Measurements from ENCODE around the gene DMAC2. TPM values are rescaled to one million over a fixed set of nuclear protein-coding genes. Genes with fewer than 3 reads are reported as not detected.

The DMAC2 gene
- total RNA-seq, 1 donor from 2014 or later, result 33.3 TPM

GRCh38 chr19:41415154-41415571, 24.5 kb downstream of the DMAC2 start:
- Mint-ChIP-seq H3K27ac (ENCODE audit: unreplicated experiment) (no peak overlapping the region), H3K36me3 (ENCODE audit: unreplicated experiment) (peaks cover 16% of the 10 kb centered on the region), H3K27me3 (ENCODE audit: unreplicated experiment) (no peaks in the 10 kb centered on the region), H3K9me3 (ENCODE audit: unreplicated experiment) (no peaks in the 10 kb centered on the region), H3K4me3 (ENCODE audit: unreplicated experiment) (no peak overlapping the region), H3K4me1 (ENCODE audit: unreplicated experiment) (no peaks in the 10 kb centered on the region)
- TF ChIP-seq, protein P1, sequence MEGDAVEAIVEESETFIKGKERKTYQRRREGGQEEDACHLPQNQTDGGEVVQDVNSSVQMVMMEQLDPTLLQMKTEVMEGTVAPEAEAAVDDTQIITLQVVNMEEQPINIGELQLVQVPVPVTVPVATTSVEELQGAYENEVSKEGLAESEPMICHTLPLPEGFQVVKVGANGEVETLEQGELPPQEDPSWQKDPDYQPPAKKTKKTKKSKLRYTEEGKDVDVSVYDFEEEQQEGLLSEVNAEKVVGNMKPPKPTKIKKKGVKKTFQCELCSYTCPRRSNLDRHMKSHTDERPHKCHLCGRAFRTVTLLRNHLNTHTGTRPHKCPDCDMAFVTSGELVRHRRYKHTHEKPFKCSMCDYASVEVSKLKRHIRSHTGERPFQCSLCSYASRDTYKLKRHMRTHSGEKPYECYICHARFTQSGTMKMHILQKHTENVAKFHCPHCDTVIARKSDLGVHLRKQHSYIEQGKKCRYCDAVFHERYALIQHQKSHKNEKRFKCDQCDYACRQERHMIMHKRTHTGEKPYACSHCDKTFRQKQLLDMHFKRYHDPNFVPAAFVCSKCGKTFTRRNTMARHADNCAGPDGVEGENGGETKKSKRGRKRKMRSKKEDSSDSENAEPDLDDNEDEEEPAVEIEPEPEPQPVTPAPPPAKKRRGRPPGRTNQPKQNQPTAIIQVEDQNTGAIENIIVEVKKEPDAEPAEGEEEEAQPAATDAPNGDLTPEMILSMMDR (IDR thresholded peaks at IDR 0.05), result no peak
- no peak for DNase-seq (ENCODE audit: extremely low spot score, unreplicated experiment)

GRCh38 chr19:41414461-41414860, 25.3 kb downstream of the DMAC2 start:
- Mint-ChIP-seq H3K4me1 (ENCODE audit: unreplicated experiment) (peaks cover under 1% of the 10 kb centered on the region), H3K9me3 (ENCODE audit: unreplicated experiment) (no peaks in the 10 kb centered on the region), H3K36me3 (ENCODE audit: unreplicated experiment) (peaks cover 16% of the 10 kb centered on the region), H3K27ac (ENCODE audit: unreplicated experiment) (no peak overlapping the region), H3K27me3 (ENCODE audit: unreplicated experiment) (no peaks in the 10 kb centered on the region), H3K4me3 (ENCODE audit: unreplicated experiment) (no peak overlapping the region)
- no peak for DNase-seq (ENCODE audit: extremely low spot score, unreplicated experiment)
- TF ChIP-seq, protein P1 (IDR thresholded peaks at IDR 0.05), result no peak

GRCh38 chr19:41413947-41414346, 25.8 kb downstream of the DMAC2 start:
- no peak overlapping the region for H3K27ac Mint-ChIP-seq (ENCODE audit: unreplicated experiment)

GRCh38 chr19:41412953-41413352, 26.8 kb downstream of the DMAC2 start:
- Mint-ChIP-seq H3K4me3 (ENCODE audit: unreplicated experiment) (no peak overlapping the region), H3K27ac (ENCODE audit: unreplicated experiment) (no peak overlapping the region), H3K27me3 (ENCODE audit: unreplicated experiment) (no peaks in the 10 kb centered on the region), H3K4me1 (ENCODE audit: unreplicated experiment) (peaks cover 5% of the 10 kb centered on the region), H3K9me3 (ENCODE audit: unreplicated experiment) (no peaks in the 10 kb centered on the region), H3K36me3 (ENCODE audit: unreplicated experiment) (peaks cover 9% of the 10 kb centered on the region)
- TF ChIP-seq, protein P1 (IDR thresholded peaks at IDR 0.05), result no peak
- DNase-seq (ENCODE audit: extremely low spot score, unreplicated experiment), result no peak

More at GRCh38 chr19:41413947-41414346, 25.8 kb downstream of the DMAC2 start:
- Mint-ChIP-seq H3K36me3 (ENCODE audit: unreplicated experiment) (peaks cover 12% of the 10 kb centered on the region), H3K27me3 (ENCODE audit: unreplicated experiment) (no peaks in the 10 kb centered on the region), H3K4me1 (ENCODE audit: unreplicated experiment) (peaks cover 5% of the 10 kb centered on the region), H3K4me3 (ENCODE audit: unreplicated experiment) (no peak overlapping the region), H3K9me3 (ENCODE audit: unreplicated experiment) (no peaks in the 10 kb centered on the region)
- DNase-seq (ENCODE audit: extremely low spot score, unreplicated experiment), result no peak
- TF ChIP-seq, protein P1 (IDR thresholded peaks at IDR 0.05), result no peak

GRCh38 chr19:41411968-41412265, 27.8 kb downstream of the DMAC2 start:
- TF ChIP-seq, protein P1 (IDR thresholded peaks at IDR 0.05), result no peak
- no peaks in the 10 kb centered on the region for H3K27me3 Mint-ChIP-seq (ENCODE audit: unreplicated experiment)
- H3K27ac Mint-ChIP-seq (ENCODE audit: unreplicated experiment), result no peak overlapping the region
- peaks cover 7% of the 10 kb centered on the region for H3K36me3 Mint-ChIP-seq (ENCODE audit: unreplicated experiment)
- DNase-seq (ENCODE audit: extremely low spot score, unreplicated experiment), result no peak
- no peaks in the 10 kb centered on the region for H3K9me3 Mint-ChIP-seq (ENCODE audit: unreplicated experiment)
- H3K4me1 Mint-ChIP-seq (ENCODE audit: unreplicated experiment), result peaks cover 5% of the 10 kb centered on the region
- no peak overlapping the region for H3K4me3 Mint-ChIP-seq (ENCODE audit: unreplicated experiment)

Measured in osteocyte (in vitro differentiated cells).